HCT116 (cell line): ENCODE measurements around the gene NRXN2. TPM values are rescaled to one million over a fixed set of nuclear protein-coding genes. Genes with fewer than 3 reads are reported as not detected.

Experiments
- ATAC-seq: fragments of 200-7000 bp; cut with Tn5 transposase; 2 replicates; pipeline ENCODE4 v1.9.1; 2020; ENCODE audit warnings: mild to moderate bottlenecking, moderate library complexity
- BruUV-seq: library from RNA; stranded (reverse); fragments of 400-500 nt; replicated peaks from 2 replicates; lab custom pipeline; 2021; lab: Mats Ljungman, UMichigan
- CTCF ChIA-PET: fragments of 300-600 bp; sonication (Branson Sonifier 250); formaldehyde crosslinking; loops from one replicate; lab custom pipeline; 2021; ENCODE audit warnings: antibody characterized with exemption; lab: Charles Lee
- POLR2A ChIA-PET: fragments of 300-600, 350-600 bp; sonication (Branson Sonifier 250); formaldehyde crosslinking; loops from one replicate; lab custom pipeline; 2021; ENCODE audit warnings: antibody characterized with exemption; lab: Charles Lee
- RAD21 ChIA-PET, 2 experiments: fragments of 300-600 bp; sonication (Branson Sonifier 250); formaldehyde crosslinking; loops; one replicate each; lab custom pipeline; 2023; ENCODE audit warnings: low total read pairs in 2 of 2; ENCODE audit not compliant: uncharacterized antibody in 2 of 2, unreplicated experiment in 2 of 2, low non-redundant PET in 1 of 2; lab: Charles Lee
- DNase-seq: peaks from one replicate; pipeline ENCODE4 v3.0.0-alpha.2; 2010; ENCODE audit warnings: low read depth, low spot score
- H2AFZ ChIP-seq: fragments of 200-600 bp; shearing (Covaris generic), sonication (generic); 2 replicates; pipeline ENCODE4 v1.6.1; 2017; ENCODE audit warnings: low read depth, mixed run types, mixed read lengths, antibody characterized with exemption, low read length; ENCODE audit not compliant: poor library complexity, severe bottlenecking
- H3K27ac ChIP-seq: 2 replicates; pipeline ENCODE4 v1.5.1; 2012; ENCODE audit warnings: low read depth, low read length
- H3K27me3 ChIP-seq: fragments of 200-600 bp; sonication (generic); 2 replicates; pipeline ENCODE4 v1.6.1; 2016; ENCODE audit warnings: mixed run types, low read length, mixed read lengths; ENCODE audit not compliant: insufficient read depth
- H3K36me3 ChIP-seq, 2 experiments: fragments of 200-500 bp in 1 of 2; fragments of 200-600 bp in 1 of 2; sonication (Bioruptor generic) in 1 of 2; sonication (generic) in 1 of 2; 2 replicates each; pipeline versions ENCODE4 v1.5.1 to v1.6.1; 2014 to 2016; ENCODE audit warnings: low read length in 2 of 2, inconsistent platforms in 1 of 2, mixed read lengths in 1 of 2, mixed run types in 1 of 2; ENCODE audit not compliant: insufficient read depth in 2 of 2, control insufficient read depth in 1 of 2
- H3K4me1 ChIP-seq, 2 experiments: fragments of 200-600 bp in 1 of 2; sonication (generic) in 1 of 2; 2 replicates each; pipeline versions ENCODE4 v1.5.1 to v1.6.1; 2012 to 2017; ENCODE audit warnings: low read length in 2 of 2, inconsistent platforms in 1 of 2, mild to moderate bottlenecking in 1 of 2, mixed read lengths in 1 of 2, mixed run types in 1 of 2, moderate library complexity in 1 of 2; ENCODE audit not compliant: insufficient read depth in 2 of 2, control insufficient read depth in 1 of 2
- H3K4me2 ChIP-seq: fragments of 200-600 bp; sonication (generic); 2 replicates; pipeline ENCODE4 v1.6.1; 2017; ENCODE audit warnings: mixed run types, low read length, mixed read lengths
- H3K4me3 ChIP-seq, 2 experiments: fragments of 200-600 bp in 1 of 2; sonication (generic) in 1 of 2; replicated peaks in 1 of 2; 2 replicates each; pipeline ENCODE4 v1.5.1; 2011 to 2016; ENCODE audit warnings: low read length in 2 of 2, control low read depth in 1 of 2, low read depth in 1 of 2, mild to moderate bottlenecking in 1 of 2, mixed read lengths in 1 of 2, mixed run types in 1 of 2
- H3K79me2 ChIP-seq: fragments of 200-600 bp; sonication (generic); 2 replicates; pipeline ENCODE4 v1.6.1; 2017; ENCODE audit warnings: mild to moderate bottlenecking, mixed run types, low read length, moderate library complexity, mixed read lengths; ENCODE audit not compliant: insufficient read depth
- H3K9ac ChIP-seq: fragments of 200-600 bp; sonication (generic); 2 replicates; pipeline ENCODE4 v1.6.1; 2016; ENCODE audit warnings: low read length, mixed read lengths
- H3K9me2 ChIP-seq: fragments of 200-600 bp; sonication (generic), shearing (Covaris generic); 2 replicates; pipeline ENCODE4 v1.6.1; 2017; ENCODE audit warnings: mixed run types, mild to moderate bottlenecking, moderate library complexity; ENCODE audit not compliant: insufficient read depth
- H3K9me3 ChIP-seq, 2 experiments: fragments of 200-500 bp in 1 of 2; fragments of 200-600 bp in 1 of 2; sonication (Bioruptor generic) in 1 of 2; sonication (generic) in 1 of 2; 2 replicates each; pipeline ENCODE4 v1.6.1; 2014 to 2017; ENCODE audit warnings: low read length in 2 of 2, mixed read lengths in 2 of 2, inconsistent platforms in 1 of 2, low read depth in 1 of 2, mild to moderate bottlenecking in 1 of 2, mixed run types in 1 of 2, moderate library complexity in 1 of 2; ENCODE audit not compliant: control insufficient read depth in 1 of 2, insufficient read depth in 1 of 2
- H4K20me1 ChIP-seq: fragments of 200-600 bp; sonication (generic), shearing (Covaris generic); 2 replicates; pipeline ENCODE4 v1.6.1; 2017; ENCODE audit warnings: mixed run types, mild to moderate bottlenecking, moderate library complexity; ENCODE audit not compliant: insufficient read depth
- ATF3 ChIP-seq: IDR thresholded peaks from 2 replicates; pipeline ENCODE4 v1.6.1; 2012
- CBX3 ChIP-seq: IDR thresholded peaks from 2 replicates; pipeline ENCODE4 v1.6.1; 2012; ENCODE audit warnings: low read depth
- CEBPB ChIP-seq: IDR thresholded peaks from 2 replicates; pipeline ENCODE4 v1.6.1; 2012; ENCODE audit warnings: low read depth
- ELF1 ChIP-seq: IDR thresholded peaks from 2 replicates; pipeline ENCODE4 v1.6.1; 2012; ENCODE audit warnings: low read depth, borderline replicate concordance
- EZH2 ChIP-seq: fragments of 200-600 bp; sonication (generic); IDR thresholded peaks from 2 replicates; pipeline ENCODE4 v1.6.1; 2017; ENCODE audit warnings: antibody characterized with exemption, mixed run types
- EZH2phosphoT487 ChIP-seq: fragments of 200-600 bp; IDR thresholded peaks from 2 replicates; pipeline ENCODE4 v1.6.1; 2018; ENCODE audit warnings: antibody characterized with exemption, borderline replicate concordance
- FOSL1 ChIP-seq: IDR thresholded peaks from 2 replicates; pipeline ENCODE4 v1.6.1; 2012; ENCODE audit warnings: low read depth
- JUND ChIP-seq: IDR thresholded peaks from 2 replicates; pipeline ENCODE4 v1.6.1; 2012
- SIN3A ChIP-seq: IDR thresholded peaks from 2 replicates; pipeline ENCODE4 v1.6.1; 2012; ENCODE audit warnings: low read depth
- SP1 ChIP-seq: IDR thresholded peaks from 2 replicates; pipeline ENCODE4 v1.6.1; 2012; ENCODE audit warnings: low read depth
- YY1 ChIP-seq: IDR thresholded peaks from 2 replicates; pipeline ENCODE4 v1.6.1; 2011; ENCODE audit warnings: low read length, low read depth, moderate library complexity, mild to moderate bottlenecking; ENCODE audit not compliant: insufficient replicate concordance; ENCODE audit errors: extremely low read depth
- ZFX ChIP-seq: fragments of 450-650 bp; IDR thresholded peaks from 2 replicates; pipeline ENCODE4 v1.6.1; 2017
- ZNF274 ChIP-seq: fragments of 200-500 bp; sonication (Bioruptor generic); IDR thresholded peaks from 2 replicates; pipeline ENCODE4 v1.6.1; 2014; ENCODE audit warnings: mild to moderate bottlenecking, low read depth, low read length, inconsistent platforms
- intact Hi-C: fragments of 100-400 bp; cut with micrococcal nuclease; formaldehyde crosslinking; loops from 2 replicates; pipeline ENCODE4 v1.10.0; 2022
- total RNA-seq: library from RNA; stranded (reverse); gene quantifications from one replicate; pipeline ENCODE4 v1.2.1, GENCODE V29; 2021; ENCODE audit not compliant: unreplicated experiment
- TF ChIP-seq, protein P1 (sequence below): IDR thresholded peaks from 2 replicates; pipeline ENCODE4 v1.6.1; 2012
- TF ChIP-seq, protein P2 (sequence below), 3 experiments: fragments of 200-600 bp in 1 of 3; sonication (generic) in 1 of 3; IDR thresholded peaks in 2 of 3; conservative IDR thresholded peaks in 1 of 3; 2 replicates each; pipeline ENCODE4 v1.5.1; 2012 to 2017; ENCODE audit warnings: low read depth in 2 of 3, low read length in 2 of 3, antibody characterized with exemption in 1 of 3, borderline replicate concordance in 1 of 3, control low read depth in 1 of 3, mild to moderate bottlenecking in 1 of 3, mixed read lengths in 1 of 3, mixed run types in 1 of 3, moderate library complexity in 1 of 3; ENCODE audit not compliant: insufficient read depth in 1 of 3

Gene NRXN2
- total RNA-seq, 1 experiment from 2014 or later, result 1.5 TPM

DNA sequence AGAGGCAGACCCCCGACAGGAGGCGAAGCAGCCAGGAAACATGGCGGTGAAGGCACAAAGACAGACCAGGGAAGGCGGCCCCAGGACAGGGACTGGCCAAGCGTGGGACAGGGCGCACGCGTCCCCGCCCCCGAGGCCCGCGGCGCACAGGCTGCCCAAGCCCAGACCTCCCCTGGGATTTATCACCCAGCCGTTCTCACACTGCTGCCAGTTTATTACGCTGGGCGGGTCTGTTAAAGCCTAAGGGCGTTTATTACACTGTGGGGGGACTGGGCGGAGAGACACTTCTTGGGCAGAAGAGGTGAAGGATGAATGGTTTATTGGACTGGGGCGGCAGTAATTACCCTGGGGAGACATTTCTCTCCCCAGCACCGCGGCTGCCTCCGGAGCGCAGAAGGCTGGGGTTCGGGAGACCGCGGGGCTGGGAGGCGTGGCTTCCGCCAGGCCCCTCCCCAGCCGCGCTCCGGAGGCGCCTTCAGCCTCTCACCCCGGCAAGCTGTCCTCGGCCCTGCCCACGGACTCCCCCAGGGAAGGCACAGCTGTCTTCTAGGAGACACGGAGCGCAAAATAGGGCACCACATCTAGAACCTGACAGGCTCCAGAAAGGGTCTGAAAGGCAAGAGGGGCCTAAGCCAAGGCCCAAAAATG is 84.9 kb downstream of the NRXN2 start:
- CTCF ChIA-PET, result no interaction called here
- BruUV-seq, result no TSS peak
- no peak overlapping the region for H3K27ac ChIP-seq

More for the DNA sequence above, 84.9 kb downstream of the NRXN2 start:
- H3K4me1 ChIP-seq, result no peaks in the 10 kb centered on the region
- intact Hi-C loops, result no loop called here
- no peaks in the 10 kb centered on the region for H3K9me3 ChIP-seq
- TF ChIP-seq ZNF274 (no peak), ELF1 (no peak), EZH2 (no peak), CEBPB (no peak), YY1 (no peak), ATF3 (no peak), SIN3A (no peak), SP1 (no peak), CBX3 (no peak), ZFX (no peak), JUND (no peak), FOSL1 (no peak), EZH2phosphoT487 (no peak)
- TF ChIP-seq, protein P1, sequence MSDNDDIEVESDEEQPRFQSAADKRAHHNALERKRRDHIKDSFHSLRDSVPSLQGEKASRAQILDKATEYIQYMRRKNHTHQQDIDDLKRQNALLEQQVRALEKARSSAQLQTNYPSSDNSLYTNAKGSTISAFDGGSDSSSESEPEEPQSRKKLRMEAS, result no peak
- TF ChIP-seq, protein P2, sequence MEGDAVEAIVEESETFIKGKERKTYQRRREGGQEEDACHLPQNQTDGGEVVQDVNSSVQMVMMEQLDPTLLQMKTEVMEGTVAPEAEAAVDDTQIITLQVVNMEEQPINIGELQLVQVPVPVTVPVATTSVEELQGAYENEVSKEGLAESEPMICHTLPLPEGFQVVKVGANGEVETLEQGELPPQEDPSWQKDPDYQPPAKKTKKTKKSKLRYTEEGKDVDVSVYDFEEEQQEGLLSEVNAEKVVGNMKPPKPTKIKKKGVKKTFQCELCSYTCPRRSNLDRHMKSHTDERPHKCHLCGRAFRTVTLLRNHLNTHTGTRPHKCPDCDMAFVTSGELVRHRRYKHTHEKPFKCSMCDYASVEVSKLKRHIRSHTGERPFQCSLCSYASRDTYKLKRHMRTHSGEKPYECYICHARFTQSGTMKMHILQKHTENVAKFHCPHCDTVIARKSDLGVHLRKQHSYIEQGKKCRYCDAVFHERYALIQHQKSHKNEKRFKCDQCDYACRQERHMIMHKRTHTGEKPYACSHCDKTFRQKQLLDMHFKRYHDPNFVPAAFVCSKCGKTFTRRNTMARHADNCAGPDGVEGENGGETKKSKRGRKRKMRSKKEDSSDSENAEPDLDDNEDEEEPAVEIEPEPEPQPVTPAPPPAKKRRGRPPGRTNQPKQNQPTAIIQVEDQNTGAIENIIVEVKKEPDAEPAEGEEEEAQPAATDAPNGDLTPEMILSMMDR (IDR thresholded peaks at IDR 0.05 in 2 of 3, conservative IDR thresholded peaks at IDR 0.05 in 1 of 3; ENCODE audit: borderline replicate concordance in 1 of 3, insufficient read depth in 1 of 3, low read depth in 2 of 3, low read length in 2 of 3), result no peak
- ChIA-PET POLR2A (no interaction called here), RAD21 (no interaction called here)
- H3K79me2 ChIP-seq, result no peaks in the 10 kb centered on the region
- H2AFZ ChIP-seq, result no peak overlapping the region
- no peaks in the 10 kb centered on the region for H3K9me2 ChIP-seq
- H4K20me1 ChIP-seq, result no peaks in the 10 kb centered on the region
- ATAC-seq, result no peak
- H3K36me3 ChIP-seq, result no peaks in the 10 kb centered on the region
- DNase-seq, result no peak
- H3K27me3 ChIP-seq, result peaks cover 18% of the 10 kb centered on the region
- no peak overlapping the region for H3K9ac ChIP-seq
- H3K4me3 ChIP-seq, result no peak overlapping the region
- no peak overlapping the region for H3K4me2 ChIP-seq
